ENCODE measurements around the gene NCAPG2.

NCAPG2 gene

DNA sequence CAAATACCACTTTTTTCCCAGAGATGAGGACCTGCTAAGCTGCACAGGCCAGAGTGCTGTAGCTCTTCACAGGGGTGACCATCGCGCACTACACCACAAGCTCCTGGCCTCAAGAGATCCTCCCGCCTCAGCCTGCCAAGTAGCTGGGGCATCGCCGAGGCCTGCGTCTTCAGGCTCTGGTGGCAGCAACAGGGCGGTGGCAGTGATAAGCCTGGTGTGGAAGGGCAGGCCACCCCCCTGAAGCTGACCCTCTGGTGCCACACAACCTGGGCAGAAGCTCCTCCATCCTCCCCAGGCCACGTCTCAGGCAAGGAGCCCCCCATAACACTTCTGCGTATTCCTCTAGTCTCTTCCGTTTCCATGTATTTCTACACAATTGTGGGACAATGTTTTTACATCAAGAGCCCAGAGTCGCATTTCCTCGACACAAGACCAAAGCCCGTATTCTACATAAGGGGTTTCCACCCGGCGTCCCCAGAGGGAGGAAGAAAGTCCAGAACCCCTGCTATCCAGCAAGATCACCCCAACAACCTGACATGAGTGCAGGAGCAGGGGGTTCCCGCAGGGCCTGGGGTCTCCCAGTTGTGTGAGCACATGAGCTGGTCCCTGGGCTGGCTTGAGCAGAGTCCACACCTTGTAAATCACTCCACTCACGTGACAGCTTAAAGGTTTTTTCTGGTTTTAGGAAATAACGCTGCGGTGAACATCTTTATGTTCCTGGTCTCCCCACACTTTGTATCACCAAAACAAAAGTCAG is 37.6 kb upstream of the NCAPG2 start:
- DNase-seq (ENCODE audit: low read depth), result no peak
- H3K4me3 ChIP-seq (ENCODE audit: control insufficient read depth, low read depth, low read length), result no peak overlapping the region
- TF ChIP-seq, protein P1, sequence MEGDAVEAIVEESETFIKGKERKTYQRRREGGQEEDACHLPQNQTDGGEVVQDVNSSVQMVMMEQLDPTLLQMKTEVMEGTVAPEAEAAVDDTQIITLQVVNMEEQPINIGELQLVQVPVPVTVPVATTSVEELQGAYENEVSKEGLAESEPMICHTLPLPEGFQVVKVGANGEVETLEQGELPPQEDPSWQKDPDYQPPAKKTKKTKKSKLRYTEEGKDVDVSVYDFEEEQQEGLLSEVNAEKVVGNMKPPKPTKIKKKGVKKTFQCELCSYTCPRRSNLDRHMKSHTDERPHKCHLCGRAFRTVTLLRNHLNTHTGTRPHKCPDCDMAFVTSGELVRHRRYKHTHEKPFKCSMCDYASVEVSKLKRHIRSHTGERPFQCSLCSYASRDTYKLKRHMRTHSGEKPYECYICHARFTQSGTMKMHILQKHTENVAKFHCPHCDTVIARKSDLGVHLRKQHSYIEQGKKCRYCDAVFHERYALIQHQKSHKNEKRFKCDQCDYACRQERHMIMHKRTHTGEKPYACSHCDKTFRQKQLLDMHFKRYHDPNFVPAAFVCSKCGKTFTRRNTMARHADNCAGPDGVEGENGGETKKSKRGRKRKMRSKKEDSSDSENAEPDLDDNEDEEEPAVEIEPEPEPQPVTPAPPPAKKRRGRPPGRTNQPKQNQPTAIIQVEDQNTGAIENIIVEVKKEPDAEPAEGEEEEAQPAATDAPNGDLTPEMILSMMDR (IDR thresholded peaks at IDR 0.05; ENCODE audit: control insufficient read depth, insufficient read depth, low read depth, low read length, missing control alignments), result no peak

- no peak for DNase-seq (ENCODE audit: low read depth)
- TF ChIP-seq, protein P1 (IDR thresholded peaks at IDR 0.05; ENCODE audit: control insufficient read depth, insufficient read depth, low read depth, low read length, missing control alignments), result no peak
- H3K4me3 ChIP-seq (ENCODE audit: control insufficient read depth, low read depth, low read length), result no peak overlapping the region
Observed at GRCh38 chr7:158741294-158741666, 36.7 kb upstream of the NCAPG2 start.

DNA sequence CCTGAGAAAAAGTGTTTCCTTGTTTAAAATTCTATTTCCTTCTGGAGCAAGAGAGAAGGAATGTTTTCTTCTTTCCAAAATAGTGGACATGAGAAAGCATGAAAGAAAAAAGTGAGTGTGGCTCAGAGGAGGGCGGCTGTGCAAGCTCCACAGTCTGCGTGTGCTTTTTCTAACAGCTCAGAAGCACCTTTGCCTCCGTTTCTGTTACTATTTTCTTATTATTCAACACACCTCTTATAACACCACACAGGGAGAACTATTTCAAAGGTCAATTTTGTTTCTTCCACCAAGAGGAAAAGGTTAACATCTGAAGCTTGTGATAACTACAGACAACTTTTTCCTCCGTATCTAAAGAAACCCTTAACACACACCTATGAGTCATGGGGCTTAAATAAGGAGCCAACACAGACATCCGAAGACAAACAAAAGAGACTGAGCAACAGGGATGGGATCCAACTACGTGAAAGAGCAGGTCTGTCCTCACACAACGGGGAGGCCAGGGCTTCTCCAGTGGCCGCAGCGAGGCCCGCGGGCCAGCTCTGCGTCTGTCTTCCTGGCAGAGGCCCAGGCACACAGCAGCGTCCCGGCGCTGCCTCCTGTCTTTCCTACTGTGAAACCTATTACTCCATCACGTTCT is 36.2 kb upstream of the NCAPG2 start:
- DNase-seq (ENCODE audit: low read depth), result peak; percentile 46
- H3K4me3 ChIP-seq (ENCODE audit: control insufficient read depth, low read depth, low read length), result no peak overlapping the region
- TF ChIP-seq, protein P1 (IDR thresholded peaks at IDR 0.05; ENCODE audit: control insufficient read depth, insufficient read depth, low read depth, low read length, missing control alignments), result no peak

DNA sequence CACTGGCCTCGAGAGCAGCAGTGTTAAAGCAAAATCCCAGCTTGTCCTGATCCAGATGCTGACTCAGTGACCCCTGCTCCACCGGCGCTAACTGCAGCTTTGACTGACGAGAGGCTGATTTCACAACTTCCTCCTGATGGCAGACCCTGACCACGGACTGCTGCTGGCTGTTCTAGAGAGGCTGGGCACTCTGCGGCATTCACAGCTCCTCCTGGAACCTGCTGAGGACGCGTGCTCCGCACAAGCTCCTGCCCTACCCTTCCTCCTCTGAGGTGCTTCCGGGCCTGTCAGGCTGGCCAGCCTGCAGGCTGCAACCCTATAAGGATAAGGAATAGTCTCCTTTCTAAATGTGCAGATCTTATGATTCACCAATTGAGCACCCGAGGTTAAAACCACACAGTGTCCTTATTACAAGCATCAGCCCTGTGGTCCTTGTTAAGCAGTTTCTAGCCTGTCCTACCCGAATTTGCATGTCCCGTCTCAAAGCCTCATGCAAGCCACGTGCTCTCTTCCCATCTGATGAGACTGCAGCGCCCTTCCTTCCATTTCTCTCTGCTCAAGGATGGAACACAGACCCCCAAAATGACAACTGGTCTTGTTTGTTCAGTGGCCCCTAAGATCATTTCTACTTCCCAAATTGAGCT is 35.5 kb upstream of the NCAPG2 start:
- TF ChIP-seq, protein P1 (IDR thresholded peaks at IDR 0.05; ENCODE audit: control insufficient read depth, insufficient read depth, low read depth, low read length, missing control alignments), result no peak
- H3K4me3 ChIP-seq (ENCODE audit: control insufficient read depth, low read depth, low read length), result no peak overlapping the region
- peak; percentile 49 for DNase-seq (ENCODE audit: low read depth)

- no peak overlapping the region for H3K4me3 ChIP-seq (ENCODE audit: control insufficient read depth, low read depth, low read length)
- TF ChIP-seq, protein P1 (IDR thresholded peaks at IDR 0.05; ENCODE audit: control insufficient read depth, insufficient read depth, low read depth, low read length, missing control alignments), result no peak
- DNase-seq (ENCODE audit: low read depth), result no peak
Observed at GRCh38 chr7:158738841-158739240, 34.2 kb upstream of the NCAPG2 start.

- no peak overlapping the region for H3K4me3 ChIP-seq (ENCODE audit: control insufficient read depth, low read depth, low read length)
- no peak for DNase-seq (ENCODE audit: low read depth)
- TF ChIP-seq, protein P1 (IDR thresholded peaks at IDR 0.05; ENCODE audit: control insufficient read depth, insufficient read depth, low read depth, low read length, missing control alignments), result no peak
Observed at GRCh38 chr7:158737064-158737695, 32.6 kb upstream of the NCAPG2 start.
